Progenitor cell of endocrine pancreas (in vitro differentiated cells): ENCODE measurements around the gene NDUFS4. TPM values are rescaled to one million over a fixed set of nuclear protein-coding genes. Genes with fewer than 3 reads are reported as not detected.

Experiments used
- DNase-seq: peaks from one replicate; pipeline ENCODE4 v3.0.0; 2021; ENCODE audit warnings: low spot score; ENCODE audit not compliant: unreplicated experiment
- H3K27ac Mint-ChIP-seq: 2 replicates; pipeline ENCODE4 v1.8.0; 2021; ENCODE audit warnings: mild to moderate bottlenecking, moderate library complexity, mixed read lengths
- H3K27me3 Mint-ChIP-seq: 2 replicates; pipeline ENCODE4 v1.8.0; 2021; ENCODE audit warnings: mixed read lengths
- H3K36me3 Mint-ChIP-seq: 2 replicates; pipeline ENCODE4 v1.8.0; 2022; ENCODE audit warnings: mixed read lengths; ENCODE audit not compliant: insufficient read depth
- H3K4me1 Mint-ChIP-seq: 2 replicates; pipeline ENCODE4 v1.8.0; 2021; ENCODE audit warnings: low read depth, mixed read lengths
- H3K4me3 Mint-ChIP-seq: 2 replicates; pipeline ENCODE4 v1.8.0; 2021; ENCODE audit warnings: low read depth, mild to moderate bottlenecking, moderate library complexity, mixed read lengths
- H3K9me3 Mint-ChIP-seq: 2 replicates; pipeline ENCODE4 v1.8.0; 2021; ENCODE audit warnings: low read depth, mixed read lengths
- total RNA-seq: library from RNA; stranded (reverse); gene quantifications from 2 replicates; pipeline ENCODE4 v1.2.1, GENCODE V29; 2021
- TF ChIP-seq, protein P1 (sequence below): fragments of 200-600 bp; sonication (generic); IDR thresholded peaks from one replicate; pipeline ENCODE4 v1.5.0; 2021; ENCODE audit warnings: antibody characterized with exemption, mild to moderate bottlenecking; ENCODE audit not compliant: unreplicated experiment

NDUFS4 gene
- total RNA-seq, 1 donor from 2014 or later = 62.7 TPM

DNA sequence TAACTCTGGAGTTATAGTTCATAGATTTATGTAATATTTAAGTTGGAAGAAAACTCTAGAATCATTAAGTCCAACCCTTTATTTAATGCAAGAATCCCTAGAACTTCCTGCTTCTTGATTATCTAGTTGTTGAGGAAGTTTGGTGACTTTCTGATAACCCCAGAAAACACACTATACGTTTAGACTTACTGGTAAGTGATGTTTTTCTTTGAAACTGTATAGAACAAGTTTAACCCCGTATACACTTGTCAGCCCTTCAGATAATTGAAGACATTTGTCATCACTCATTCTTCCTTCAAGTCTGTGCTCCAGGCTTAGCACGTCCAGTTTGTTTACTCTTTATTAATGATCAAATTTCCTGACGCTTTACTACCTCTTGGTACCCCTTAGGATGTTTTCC lies 9.0 kb downstream of the NDUFS4 start:
- H3K4me3 Mint-ChIP-seq = no peak overlapping the region
- H3K36me3 Mint-ChIP-seq = peaks cover 5% of the 10 kb centered on the region
- no peaks in the 10 kb centered on the region for H3K9me3 Mint-ChIP-seq
- no peaks in the 10 kb centered on the region for H3K27me3 Mint-ChIP-seq
- no peak overlapping the region for H3K27ac Mint-ChIP-seq
- TF ChIP-seq, protein P1, sequence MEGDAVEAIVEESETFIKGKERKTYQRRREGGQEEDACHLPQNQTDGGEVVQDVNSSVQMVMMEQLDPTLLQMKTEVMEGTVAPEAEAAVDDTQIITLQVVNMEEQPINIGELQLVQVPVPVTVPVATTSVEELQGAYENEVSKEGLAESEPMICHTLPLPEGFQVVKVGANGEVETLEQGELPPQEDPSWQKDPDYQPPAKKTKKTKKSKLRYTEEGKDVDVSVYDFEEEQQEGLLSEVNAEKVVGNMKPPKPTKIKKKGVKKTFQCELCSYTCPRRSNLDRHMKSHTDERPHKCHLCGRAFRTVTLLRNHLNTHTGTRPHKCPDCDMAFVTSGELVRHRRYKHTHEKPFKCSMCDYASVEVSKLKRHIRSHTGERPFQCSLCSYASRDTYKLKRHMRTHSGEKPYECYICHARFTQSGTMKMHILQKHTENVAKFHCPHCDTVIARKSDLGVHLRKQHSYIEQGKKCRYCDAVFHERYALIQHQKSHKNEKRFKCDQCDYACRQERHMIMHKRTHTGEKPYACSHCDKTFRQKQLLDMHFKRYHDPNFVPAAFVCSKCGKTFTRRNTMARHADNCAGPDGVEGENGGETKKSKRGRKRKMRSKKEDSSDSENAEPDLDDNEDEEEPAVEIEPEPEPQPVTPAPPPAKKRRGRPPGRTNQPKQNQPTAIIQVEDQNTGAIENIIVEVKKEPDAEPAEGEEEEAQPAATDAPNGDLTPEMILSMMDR = no peak
- DNase-seq = no peak
- H3K4me1 Mint-ChIP-seq = peaks cover 6% of the 10 kb centered on the region

DNA sequence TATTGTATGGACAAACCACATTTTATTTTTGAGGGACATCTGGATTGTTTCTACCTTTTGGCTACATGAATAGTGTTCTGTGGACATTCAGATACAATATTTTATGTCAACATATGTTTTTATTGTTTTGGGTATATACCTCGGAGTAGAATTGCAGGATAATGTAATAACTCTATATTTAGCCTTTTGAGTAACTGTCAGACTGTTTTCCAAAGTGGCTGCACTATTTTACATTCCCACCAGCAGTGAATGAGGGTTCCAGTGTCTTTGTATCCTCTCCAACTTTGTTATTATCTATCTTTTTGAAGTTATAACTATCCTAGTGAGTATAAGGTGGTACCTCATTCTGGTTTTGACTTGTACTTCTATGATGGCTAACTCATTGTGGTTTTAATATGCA lies 11.0 kb downstream of the NDUFS4 start:
- H3K4me3 Mint-ChIP-seq = no peak overlapping the region

DNA sequence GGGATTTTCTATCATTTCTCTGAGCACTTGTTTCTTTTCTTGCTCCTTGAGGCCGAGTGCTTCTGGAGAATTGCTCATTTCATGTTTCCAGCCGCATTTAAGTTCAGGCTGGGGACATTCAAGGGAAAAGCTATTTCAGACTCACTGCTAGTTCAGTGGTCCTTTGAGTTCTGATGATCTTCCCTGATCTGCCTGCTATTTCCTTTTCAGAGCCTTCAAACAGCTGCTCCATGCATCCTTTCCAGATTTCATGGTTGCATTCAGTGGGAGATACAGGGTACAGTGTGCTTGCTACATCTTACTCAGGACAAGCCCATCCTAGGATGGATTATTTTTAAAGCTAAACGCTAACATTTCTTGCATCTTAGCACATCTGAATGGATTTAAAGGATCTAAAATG lies 14.7 kb downstream of the NDUFS4 start:
- H3K27me3 Mint-ChIP-seq = no peaks in the 10 kb centered on the region
- TF ChIP-seq, protein P1 = no peak
- peaks cover 10% of the 10 kb centered on the region for H3K4me1 Mint-ChIP-seq
- no peak overlapping the region for H3K4me3 Mint-ChIP-seq
- peaks cover 4% of the 10 kb centered on the region for H3K9me3 Mint-ChIP-seq
- no peak for DNase-seq
- H3K27ac Mint-ChIP-seq = no peak overlapping the region
- H3K36me3 Mint-ChIP-seq = peaks cover 3% of the 10 kb centered on the region

More for the DNA sequence above, 11.0 kb downstream of the NDUFS4 start:
- Mint-ChIP-seq H3K27ac (no peak overlapping the region), H3K9me3 (no peaks in the 10 kb centered on the region), H3K27me3 (no peaks in the 10 kb centered on the region), H3K4me1 (peaks cover 8% of the 10 kb centered on the region), H3K36me3 (peaks cover 5% of the 10 kb centered on the region)
- TF ChIP-seq, protein P1 = no peak
- DNase-seq = no peak

DNA sequence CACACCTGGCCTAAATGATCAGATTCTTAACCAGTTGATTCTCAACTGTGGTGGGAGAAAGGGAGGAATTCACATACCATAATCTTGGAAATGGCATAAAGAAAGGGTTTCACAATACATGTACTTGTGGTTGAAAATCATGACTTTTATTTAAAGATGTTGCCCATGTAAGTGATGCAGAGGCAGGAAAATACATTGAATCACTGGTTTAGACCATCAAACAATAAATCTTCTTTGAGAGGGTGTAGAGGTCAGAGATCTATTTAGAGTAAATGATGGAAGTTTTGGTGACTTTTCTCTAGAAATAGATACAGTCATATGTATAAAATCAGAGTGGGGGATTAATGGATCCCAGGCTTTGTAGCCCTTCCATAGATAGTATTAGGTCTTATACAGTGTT lies 15.4 kb downstream of the NDUFS4 start:
- peaks cover 4% of the 10 kb centered on the region for H3K9me3 Mint-ChIP-seq
- no peaks in the 10 kb centered on the region for H3K27me3 Mint-ChIP-seq
- no peak overlapping the region for H3K4me3 Mint-ChIP-seq
- H3K36me3 Mint-ChIP-seq = peaks cover 3% of the 10 kb centered on the region
- H3K4me1 Mint-ChIP-seq = peaks cover 10% of the 10 kb centered on the region
- no peak for DNase-seq
- H3K27ac Mint-ChIP-seq = no peak overlapping the region
- TF ChIP-seq, protein P1 = no peak

DNA sequence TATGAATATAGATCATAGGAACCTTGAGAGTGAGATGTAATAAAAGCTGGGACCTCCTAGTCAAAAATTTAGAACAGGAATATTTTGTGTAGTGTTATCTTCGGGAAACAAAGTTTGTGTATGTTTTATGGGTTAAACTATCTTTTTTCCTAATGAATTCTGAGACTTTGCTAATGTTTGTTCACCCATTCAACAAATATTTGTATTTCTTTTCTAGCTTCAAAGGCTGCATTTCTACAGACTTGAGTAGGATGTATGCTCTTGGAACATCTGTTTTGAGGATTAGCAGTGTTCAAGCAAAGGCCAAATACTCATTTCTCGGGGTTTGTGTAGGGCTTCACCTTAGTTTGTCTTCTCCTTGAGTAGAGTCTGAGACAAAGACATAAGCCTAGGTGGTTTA lies 16.2 kb downstream of the NDUFS4 start:
- no peak for DNase-seq
- Mint-ChIP-seq H3K36me3 (no peaks in the 10 kb centered on the region), H3K27me3 (no peaks in the 10 kb centered on the region), H3K9me3 (peaks cover 4% of the 10 kb centered on the region), H3K4me1 (peaks cover 10% of the 10 kb centered on the region), H3K27ac (no peak overlapping the region), H3K4me3 (no peak overlapping the region)
- TF ChIP-seq, protein P1 = no peak
